Fibroblast of the aortic adventitia (primary cell): Measurements from ENCODE around the gene SLC24A5. TPM values are rescaled to one million over a fixed set of nuclear protein-coding genes. Genes with fewer than 3 reads are reported as not detected.
A peak's percentile ranks its signal among the peaks of the same experiment; 100 is the strongest.

Source experiments
- DNase-seq: peaks from one replicate; pipeline ENCODE4 v3.0.0-alpha.2; 2010; ENCODE audit warnings: low read depth
- H3K4me3 ChIP-seq: 2 replicates; pipeline ENCODE4 v1.5.1; 2011; ENCODE audit warnings: low read depth, mild to moderate bottlenecking, control low read depth, low read length, moderate library complexity
- CTCF ChIP-seq: IDR thresholded peaks from 2 replicates; pipeline ENCODE4 v1.5.1; 2011; ENCODE audit warnings: mild to moderate bottlenecking, low read length, control low read depth, inconsistent platforms; ENCODE audit not compliant: insufficient read depth
- total RNA-seq: library from RNA; depleted of rRNA; stranded (reverse); fragments of >200 nt; gene quantifications from 2 replicates; pipeline ENCODE4 v1.2.3, GENCODE V29; 2012; ENCODE audit warnings: low replicate concordance

Gene SLC24A5
- total RNA-seq, 1 donor = not detected

- no peak overlapping the region for H3K4me3 ChIP-seq
- TF ChIP-seq CTCF = no peak
- DNase-seq = no peak
Observed at GRCh38 chr15:48153526-48153925, 32.7 kb downstream of the SLC24A5 start.

GRCh38 chr15:48168616-48169015 lies 47.8 kb downstream of the SLC24A5 start:
- no peak for DNase-seq
- H3K4me3 ChIP-seq = no peak overlapping the region
- no peak for TF ChIP-seq CTCF

GRCh38 chr15:48170981-48171380 lies 50.2 kb downstream of the SLC24A5 start:
- H3K4me3 ChIP-seq = no peak overlapping the region
- DNase-seq = no peak
- TF ChIP-seq CTCF = no peak

DNA sequence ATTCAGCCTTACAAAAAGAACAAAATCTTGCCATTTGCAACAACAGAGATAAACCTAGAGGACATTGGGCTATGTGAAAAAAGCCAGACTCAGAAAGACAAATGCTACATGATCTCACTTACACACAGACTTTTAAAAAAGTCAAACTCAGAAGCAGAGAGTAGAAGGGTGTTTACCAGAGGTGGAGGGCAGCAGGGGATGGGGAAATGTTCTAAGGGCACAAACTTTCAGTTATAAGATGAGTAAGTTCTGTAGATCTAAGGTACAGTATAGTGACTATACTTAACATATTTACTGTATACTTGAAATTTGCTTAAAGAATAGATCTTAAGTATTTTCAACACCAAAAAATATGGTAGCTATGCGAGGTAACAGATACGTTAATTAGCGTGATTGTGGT lies 54.3 kb downstream of the SLC24A5 start:
- TF ChIP-seq CTCF = no peak
- no peak overlapping the region for H3K4me3 ChIP-seq
- no peak for DNase-seq

DNA sequence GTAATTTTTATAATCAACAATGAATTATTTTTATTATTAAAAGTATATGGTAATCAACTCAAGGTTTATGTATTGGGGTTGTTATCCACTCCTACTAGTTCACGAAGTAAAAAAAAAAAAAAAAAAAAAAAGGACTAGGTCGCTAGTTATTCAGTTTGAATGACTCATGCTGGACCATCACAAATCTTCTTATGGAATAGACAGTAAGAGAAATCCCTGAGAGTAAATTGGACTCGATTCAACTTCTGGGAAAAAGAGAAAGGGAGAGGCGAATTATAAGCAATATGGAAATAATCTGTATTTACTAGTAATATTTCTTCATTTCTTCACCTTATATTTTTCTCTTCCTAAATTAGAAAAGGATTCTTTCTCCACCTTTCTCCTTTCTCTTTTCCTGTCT lies 55.3 kb downstream of the SLC24A5 start:
- no peak overlapping the region for H3K4me3 ChIP-seq
- no peak for TF ChIP-seq CTCF
- DNase-seq = no peak

DNA sequence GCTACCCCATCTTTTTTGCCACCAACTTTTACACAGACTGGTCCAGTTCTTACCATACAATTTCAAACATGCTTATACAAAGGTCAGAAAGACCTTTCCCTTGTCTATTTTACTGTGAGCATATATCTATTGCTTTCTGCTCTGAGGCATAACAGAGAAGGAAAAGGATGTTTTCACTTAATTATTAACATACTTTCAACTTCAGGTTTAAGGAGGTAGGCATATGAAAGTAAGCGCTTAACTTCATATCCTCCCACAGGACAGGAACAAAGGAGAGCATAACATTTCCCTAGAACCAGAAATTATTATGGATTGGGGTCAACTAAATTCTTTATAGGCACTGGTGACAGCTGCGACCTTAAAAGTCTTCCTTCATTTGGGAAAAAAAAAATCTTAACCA lies 56.2 kb downstream of the SLC24A5 start:
- H3K4me3 ChIP-seq = no peak overlapping the region
- DNase-seq = no peak
- no peak for TF ChIP-seq CTCF

GRCh38 chr15:48177383-48177765 lies 56.6 kb downstream of the SLC24A5 start:
- peak overlapping the region; percentile 63 for H3K4me3 ChIP-seq
- no peak for TF ChIP-seq CTCF
- DNase-seq = peak; percentile 42
